NCI-H524 treated with DMSO at 0.1 percent for 48 hours (cell line): Measurements from ENCODE around the gene PTTG1IP.

Experiments
- DNase-seq: peaks from one replicate; lab custom pipeline; 2025; lab: John Stamatoyannopoulos, UW

Gene PTTG1IP

DNA sequence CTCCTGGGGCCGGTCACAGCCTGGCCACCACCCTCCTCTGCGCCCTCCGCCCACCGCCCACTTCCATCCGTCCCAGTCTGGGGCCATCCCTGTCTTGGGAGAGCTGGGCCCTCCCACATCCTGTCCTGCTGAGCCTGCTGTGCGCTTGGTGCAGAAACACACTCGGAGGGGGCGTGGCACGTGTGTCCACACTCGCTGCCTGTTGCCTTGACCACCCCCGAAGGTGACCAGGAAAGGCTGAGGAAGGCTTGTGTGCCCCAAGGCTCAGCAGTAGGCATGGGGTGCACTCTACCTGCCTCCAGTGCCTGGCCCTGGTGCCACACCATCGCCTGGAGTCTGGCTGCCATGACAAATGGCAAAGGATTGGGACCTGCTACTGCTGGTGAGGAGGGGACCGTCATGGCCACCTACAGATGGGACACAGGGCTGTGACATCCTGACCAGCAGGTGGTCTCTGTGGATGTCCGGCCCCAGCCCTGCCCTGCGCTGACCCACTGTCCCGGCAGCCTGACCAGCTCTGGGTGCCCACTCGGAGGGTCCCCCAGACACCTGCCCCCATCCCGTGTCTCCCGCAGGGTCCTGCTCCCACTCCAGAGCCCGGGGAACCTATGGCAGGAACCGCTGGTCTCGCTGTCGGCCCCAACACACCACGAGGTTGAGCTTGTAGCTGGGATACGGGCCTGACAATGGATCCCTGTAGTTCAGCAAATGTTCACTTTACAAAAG, 23.2 kb upstream of the PTTG1IP start:
- no peak for DNase-seq

- DNase-seq, result no peak
Observed at GRCh38 chr21:44895859-44896258, 22.4 kb upstream of the PTTG1IP start.

- no peak for DNase-seq
Observed at GRCh38 chr21:44894687-44895302, 21.3 kb upstream of the PTTG1IP start.

- no peak for DNase-seq
Observed at GRCh38 chr21:44893948-44894656, 20.6 kb upstream of the PTTG1IP start.

GRCh38 chr21:44893278-44893556, 19.7 kb upstream of the PTTG1IP start:
- no peak for DNase-seq

GRCh38 chr21:44892536-44893277, 19.2 kb upstream of the PTTG1IP start:
- no peak for DNase-seq

DNA sequence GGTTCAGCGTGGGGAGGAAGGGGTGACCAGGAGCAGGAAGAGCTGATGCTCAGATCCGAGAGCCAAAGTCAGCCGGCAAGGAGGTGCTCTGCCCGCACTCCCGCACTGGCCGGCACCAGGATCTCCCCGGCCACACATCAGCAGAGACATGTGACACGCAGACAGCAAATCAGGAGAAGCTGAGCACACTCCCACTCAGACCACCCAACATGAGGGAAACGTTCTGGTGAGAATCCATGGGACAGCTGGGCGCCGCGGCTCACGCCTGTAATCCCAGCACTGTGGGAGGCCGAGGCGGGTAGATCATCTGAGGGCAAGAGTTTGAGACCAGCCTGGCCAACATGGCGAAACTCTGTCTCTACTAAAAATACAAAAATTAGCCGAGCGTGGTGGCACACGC, 18.6 kb upstream of the PTTG1IP start:
- DNase-seq, result no peak

DNA sequence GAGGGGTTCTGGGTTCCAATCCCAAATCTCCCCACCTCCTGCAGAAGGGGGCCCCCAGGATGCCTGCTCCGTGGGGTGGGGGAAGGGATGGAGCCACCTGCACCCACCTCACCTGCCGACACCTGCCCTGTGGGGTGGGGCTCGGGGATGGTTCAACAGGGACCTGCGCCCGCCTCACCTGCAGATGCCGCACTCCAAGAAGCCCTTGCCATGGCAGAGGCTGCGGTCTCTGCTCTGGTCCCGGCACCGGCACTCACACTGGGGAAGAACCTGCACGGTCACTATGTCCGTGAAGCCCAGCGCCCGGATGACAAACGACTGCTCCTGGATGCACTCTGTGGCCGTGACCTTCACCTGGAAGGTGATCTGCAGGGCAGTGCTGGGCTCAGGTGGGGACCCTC, 18.1 kb upstream of the PTTG1IP start:
- no peak for DNase-seq

DNA sequence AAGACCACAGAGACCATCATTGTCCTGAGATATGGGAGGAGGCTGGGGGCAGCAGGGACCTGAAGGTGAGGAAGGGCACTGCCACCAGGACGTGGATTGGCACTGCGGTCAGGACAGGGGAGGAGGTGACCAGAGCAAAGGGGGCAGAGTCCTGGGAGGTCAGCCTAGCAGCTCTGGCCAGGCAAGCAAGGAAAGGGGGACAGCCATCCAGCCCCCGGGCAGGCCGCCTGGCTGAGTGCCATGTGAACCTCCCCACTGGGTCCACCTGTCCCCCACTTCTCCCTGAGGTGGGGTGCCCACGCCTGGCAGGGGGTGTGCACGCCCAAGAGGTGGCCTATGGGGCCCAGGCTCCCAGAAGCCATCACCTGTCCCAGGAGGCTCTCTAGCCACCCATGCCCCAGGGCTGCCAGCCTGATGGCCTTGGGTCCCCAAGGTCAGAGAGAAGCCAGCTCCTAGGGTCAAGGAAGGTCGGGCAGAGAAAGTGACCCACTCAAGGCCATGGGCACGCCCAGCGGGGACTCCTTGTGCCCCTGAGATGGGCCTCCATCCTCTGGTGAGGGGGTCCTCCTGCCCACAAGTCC, 17.6 kb upstream of the PTTG1IP start:
- no peak for DNase-seq

GRCh38 chr21:44890338-44890931, 16.9 kb upstream of the PTTG1IP start:
- no peak for DNase-seq

- no peak for DNase-seq
Observed at GRCh38 chr21:44889625-44890337, 16.3 kb upstream of the PTTG1IP start.

- DNase-seq, result no peak
Observed at GRCh38 chr21:44888581-44889550, 15.4 kb upstream of the PTTG1IP start.

DNA sequence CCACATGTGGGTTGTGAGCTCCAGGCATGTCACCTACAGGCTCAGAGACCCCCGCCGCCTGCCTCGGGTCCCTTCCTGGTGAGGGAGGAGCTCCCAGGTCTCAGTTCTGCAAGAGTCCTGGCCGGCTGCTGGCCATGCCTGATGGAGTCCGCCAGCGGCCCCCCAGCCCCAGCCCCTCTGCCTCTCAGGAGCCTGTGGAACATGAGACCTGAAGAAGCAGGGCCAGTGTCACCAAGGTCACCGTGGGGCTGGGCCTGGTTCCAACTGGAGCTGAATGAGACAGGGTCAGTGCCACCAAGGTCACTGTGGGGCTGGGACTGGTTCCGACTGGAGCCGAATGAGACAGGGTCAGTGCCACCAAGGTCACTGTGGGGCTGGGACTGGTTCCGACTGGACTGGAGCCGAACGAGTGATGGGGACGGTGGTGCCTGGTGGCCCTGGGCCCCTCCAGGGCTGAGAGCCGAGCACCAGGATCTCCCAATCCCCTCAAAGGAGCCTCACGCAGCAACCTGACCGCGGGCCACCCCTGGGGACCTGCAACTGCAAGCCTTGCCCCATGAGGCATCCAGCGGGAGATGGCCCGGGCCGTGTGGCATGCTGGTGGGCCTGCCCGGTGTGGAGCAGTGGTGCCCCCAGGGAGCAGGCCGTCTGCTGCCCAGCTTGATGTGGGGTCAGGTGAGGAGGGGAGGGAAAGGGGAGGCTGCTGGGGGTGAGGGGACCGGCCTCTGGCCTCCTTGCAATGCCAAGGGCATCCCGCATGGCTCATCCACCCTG, 14.5 kb upstream of the PTTG1IP start:
- no peak for DNase-seq

- no peak for DNase-seq
Observed at GRCh38 chr21:44887126-44887806, 13.8 kb upstream of the PTTG1IP start.

DNA sequence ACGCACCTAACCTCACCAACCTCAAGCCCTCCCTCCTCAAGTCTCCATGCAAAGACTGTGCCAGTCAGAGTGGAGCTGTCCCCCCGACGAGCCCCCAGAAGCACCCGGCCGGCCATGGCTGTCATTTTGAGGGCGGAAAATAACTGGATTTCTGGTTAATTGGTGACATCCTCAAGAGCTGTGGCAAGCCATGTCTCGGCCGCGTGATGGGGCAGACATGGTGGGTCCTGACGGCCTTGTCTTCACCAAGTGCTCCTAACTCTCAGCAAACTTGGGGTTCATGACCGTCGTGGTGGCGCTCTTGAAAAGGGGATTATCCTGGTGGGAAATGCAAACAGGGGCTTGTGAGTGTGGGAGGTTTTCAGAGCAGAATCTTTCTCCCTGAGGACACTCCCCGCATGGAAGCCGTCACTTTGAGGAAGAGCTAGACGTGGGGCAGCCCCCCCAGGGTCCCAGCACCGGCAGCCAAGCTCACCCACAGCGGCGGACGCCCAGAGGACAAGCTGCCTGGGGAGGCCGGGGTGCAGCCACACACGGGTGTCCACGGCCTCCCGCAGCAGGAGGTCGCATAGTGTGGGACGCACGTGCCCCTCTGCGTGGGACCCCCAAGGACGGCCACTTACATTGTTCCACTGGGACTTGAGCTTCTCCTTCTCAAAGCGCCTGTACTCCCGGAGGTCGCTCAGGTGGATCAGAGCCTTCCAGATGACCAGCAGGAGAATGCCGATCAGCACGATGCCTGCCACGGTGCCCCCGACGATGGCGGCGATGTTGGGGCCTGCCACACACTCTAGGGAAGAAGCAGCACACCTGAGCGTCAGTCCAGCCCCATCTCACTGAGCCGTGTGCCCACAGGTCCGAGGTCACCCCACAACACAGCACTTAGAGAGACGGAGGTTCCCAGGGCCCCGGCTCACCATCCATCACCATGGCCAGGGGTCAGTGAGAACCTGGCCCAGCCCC, 12.9 kb upstream of the PTTG1IP start:
- no peak for DNase-seq

DNA sequence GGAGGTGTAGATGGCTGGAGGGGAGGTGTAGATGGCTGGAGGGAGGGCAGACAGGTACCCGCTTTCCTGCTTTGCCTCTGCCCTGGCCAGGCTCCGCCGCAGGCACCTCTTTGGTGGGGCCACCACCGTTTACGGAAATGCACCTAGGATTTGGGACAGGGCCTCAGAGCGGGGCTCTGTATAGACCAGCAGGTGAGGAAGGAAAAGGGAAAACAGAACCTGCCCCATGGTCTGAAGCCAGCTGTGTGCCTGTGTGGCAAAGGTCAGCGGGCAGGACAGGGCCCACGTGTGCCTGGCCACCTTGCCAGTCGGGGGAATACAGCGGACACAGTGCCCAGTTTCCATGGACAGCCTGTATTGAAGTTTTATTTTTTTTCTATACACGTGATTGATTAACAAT, 12.1 kb upstream of the PTTG1IP start:
- no peak for DNase-seq

- DNase-seq, result no peak
Observed at GRCh38 chr21:44884097-44884496, 10.6 kb upstream of the PTTG1IP start.

DNA sequence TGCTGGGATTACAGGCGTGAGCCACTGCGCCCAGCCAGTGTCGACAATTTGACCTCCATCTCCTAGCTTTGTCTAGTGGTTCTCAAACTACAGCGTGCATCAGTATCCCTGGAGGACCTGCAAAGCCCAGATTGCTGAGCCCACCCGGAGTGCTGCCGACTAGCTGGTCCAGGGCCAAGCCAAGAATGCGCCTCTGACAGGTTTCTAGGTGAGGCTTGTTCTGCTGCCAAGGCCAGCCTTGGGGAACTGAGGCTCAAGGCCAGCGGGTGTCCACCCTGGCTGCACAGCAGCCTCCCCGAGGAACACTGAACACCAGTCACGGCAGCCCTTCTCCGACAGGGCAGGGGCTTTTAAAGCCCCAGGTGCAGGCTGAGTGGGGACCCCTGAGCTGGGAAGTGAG, 9.8 kb upstream of the PTTG1IP start:
- DNase-seq, result no peak
